NCI-H2081 (cell line): Measurements from ENCODE around the gene COL26A1.
"Not testable (repeated sequence)": the region's sequence is repeated elsewhere in the genome, so short reads cannot be mapped to it uniquely, and the experiment has no call there.

ENCODE experiments used
- DNase-seq, 2 experiments: peaks; one replicate each; lab custom pipeline; 2025; lab: John Stamatoyannopoulos, UW

COL26A1 gene

DNA sequence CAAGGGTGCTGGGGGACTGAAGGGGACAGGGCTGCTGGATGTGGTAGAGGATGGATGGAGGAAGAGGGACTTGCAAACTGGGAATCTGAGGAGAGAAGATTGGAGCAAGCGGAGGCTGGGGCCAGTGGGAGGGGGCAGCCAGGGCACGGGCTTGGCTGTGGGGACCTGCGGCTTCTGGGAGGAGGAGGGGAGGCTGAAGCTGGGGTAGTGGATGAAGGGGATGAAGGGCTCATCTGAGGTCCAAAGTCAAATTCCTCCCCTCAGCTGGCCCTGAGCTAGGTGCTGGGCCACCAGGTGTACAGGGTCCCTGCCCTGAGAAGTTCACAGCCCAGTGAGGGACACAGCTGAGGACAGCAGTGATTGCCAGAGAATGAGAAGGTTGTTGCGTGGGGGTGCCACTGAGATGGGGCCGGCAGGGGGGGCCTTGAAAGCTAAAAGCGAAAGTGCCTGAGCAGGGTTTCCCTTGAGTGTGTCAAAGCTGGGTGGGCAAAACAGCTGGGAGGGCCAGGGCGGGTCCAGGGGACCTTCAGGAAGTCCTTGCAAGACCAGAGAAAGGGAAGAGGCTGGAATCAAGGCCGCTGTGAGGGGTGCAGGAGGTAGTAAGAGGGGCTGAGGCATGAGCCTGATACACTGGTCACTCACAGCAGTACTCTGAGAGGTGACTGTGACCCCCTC is 191.2 kb downstream of the COL26A1 start:
- DNase-seq = no peak

DNA sequence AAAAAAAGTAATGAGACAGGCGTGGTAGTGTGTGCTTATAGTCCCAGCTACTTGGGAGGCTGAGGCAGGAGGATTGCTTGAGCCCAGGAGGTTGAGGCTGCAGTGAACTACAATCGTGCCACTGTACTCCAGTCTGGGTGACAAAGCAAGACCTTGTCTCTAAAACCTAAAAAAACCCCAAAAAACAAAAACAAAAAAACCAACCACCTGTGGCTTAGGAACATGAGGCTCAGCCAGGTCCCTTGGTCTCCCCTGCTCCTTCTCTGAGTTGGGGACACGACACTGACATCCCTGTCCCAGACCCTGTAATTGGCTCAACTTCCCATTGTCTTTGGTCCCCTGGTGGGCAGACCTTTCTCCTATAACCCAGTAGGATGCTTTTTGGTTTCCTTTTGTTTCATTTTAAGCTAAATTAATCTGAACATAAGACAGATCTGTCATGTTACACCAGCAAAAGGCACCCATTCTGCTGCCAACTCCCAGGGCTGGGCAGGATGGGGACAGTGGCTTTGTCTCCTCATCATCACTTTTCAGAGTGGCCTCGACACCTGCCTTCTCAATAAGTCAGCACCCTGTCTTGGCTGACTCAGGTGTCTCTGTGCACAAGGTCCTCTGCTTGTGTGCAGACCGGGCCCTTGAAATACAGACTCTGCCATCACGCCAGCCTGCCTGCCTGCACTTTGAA is 192.1 kb downstream of the COL26A1 start:
- no peak for DNase-seq

DNA sequence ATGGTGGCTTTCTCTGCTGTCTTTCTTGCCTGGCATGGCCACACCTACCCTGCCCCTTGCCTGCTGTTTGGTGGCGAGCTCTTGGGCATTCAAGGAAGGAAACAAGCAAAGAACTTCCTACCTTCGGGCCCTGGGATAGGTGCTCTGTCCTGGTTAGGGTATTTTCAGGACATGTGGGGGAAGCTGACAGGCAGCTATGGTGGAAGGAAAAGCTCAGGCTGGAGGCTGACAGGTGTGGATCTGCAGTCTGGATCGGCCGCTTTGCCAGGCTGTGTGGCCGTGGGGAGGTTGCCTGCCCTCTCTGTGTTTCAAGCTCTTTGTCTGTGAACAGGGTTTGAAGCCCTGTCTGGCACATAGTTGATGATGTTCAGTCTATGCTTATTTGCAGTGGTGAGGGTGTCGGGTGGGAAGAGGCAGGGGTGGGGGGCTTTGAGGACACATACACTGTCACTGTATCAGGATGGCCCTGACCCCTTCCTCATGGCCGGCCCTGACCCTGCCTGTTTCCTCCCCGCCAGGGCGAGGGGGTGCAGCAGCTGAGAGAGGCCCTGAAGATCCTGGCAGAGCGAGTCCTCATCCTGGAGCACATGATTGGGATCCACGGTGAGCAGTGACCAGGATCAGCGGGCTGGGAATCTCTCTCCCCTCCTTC is 192.7 kb downstream of the COL26A1 start:
- no peak for DNase-seq

DNA sequence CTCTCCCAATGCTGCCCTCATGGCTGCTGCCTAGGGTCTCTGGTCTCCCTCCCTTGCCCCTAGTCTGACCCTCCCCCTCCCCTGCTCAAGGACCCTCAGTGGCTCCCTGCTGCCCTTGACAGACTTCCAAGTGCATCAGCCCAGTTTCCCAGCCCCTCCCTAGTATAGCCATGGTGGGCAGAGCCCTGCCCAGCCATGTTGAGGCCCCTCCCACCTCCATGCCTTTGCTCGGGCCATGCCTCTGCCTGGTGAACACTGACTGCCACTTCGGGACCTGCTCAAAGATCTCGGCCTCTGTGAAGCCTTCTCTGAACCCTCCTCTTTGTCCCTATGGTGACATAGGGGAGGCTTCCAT is 193.2 kb downstream of the COL26A1 start:
- no peak for DNase-seq

DNA sequence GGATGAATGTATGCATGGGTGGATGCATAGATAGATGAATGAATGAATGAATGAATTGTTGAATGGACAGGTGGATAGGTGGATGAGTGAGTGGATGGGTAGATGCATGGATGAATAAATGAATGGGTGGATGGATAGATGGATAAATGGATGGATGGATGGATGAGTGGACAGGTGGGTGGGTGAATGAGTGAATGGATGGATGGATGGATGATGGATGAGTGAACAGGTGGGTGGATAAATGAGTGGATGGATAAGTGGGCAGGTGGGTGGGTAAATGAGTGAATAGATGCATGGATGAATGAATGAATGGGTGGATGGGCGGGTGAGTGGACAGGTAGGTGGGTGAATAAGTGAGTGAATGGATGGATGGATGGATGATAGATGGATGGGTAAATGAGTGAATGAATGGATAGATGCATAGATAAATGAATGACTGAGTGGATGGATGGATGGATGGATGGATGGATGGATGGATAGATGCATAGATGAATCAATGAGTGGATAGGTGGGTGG is 193.8 kb downstream of the COL26A1 start:
- DNase-seq = no peak

DNA sequence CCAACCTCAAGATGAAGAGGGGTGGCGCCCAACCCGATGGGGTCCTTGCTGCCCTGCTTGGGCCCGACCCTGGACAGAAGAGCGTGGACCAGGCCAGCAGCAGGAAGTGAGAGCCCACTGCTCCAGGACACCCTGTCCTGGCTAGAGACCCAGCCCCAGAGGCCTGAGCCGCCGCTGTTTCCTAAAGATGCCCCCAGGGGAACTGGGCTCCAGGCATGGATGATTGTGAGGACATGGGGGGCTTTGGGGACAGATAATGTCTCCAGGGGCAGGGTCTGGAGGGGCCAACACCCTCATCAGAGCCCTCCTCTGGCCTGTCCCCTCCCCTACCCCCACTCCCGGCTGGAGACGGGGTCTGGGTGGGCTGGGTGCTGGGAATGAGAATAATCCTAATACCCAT is 194.7 kb downstream of the COL26A1 start:
- DNase-seq = no peak

DNA sequence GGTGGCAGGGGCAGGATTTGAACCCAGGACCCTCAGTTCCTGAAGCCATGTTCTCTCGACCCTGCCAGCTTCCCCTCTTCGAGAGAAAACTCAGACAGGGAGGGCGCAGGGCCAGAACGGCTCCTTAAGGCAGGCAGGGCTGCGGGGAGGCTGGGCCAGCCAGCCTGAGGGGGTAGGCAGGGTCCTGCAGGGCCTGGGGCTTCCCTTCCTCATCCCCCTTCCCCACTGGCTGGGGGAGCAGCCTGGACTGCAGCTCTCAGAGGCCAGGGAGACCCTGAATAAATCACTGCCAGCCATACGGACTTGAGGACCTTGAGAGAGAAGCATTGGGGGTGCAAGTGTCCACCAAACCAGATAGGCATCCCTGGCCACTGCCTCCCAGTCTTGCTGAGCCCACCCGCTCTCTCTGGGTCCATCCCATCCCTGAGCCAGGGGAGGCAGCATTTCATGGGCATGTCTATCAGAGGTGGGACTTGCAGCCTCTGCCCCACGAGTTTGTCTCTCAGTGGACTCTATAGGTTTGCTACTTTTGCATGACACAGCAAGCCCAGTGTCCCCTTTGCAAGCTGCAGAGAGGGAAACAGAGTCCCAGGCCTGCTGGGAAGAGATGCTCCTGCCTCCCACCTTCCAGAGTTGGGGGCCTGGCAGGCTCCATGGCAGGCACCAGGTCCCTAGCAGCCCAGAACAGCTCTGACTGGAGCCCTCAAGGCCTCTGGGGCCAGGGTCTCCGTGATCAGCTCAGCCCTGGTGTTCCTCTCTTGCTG is 195.5 kb downstream of the COL26A1 start:
- no peak for DNase-seq

DNA sequence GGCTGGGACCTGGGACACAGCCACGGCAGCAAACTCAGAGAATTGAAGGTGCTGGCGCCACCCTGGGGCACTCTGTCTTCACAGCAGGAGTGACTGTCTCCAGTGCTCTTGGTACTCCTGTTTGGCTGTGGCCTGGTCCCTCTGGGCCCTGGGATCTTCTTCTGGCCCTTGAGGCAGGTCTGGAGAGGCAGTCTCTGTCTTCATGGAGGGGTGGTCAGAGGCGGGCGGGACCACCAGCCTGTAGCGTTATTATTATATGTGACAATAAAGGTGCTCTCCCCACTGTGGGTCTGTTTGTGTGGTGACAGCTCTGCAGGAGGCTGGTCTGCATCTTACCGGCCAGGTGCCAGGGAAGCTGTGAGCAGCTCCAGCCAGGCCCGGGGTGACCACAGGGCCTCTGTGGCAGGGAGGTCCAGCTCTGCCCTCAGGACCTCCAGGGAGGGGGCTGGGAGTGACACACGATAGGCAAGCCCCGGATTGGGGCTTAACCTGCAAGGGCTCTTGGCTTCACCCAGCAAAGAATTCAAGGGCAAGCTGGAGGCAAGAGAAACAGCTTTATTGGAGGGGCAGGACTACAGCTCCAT is 196.2 kb downstream of the COL26A1 start:
- no peak for DNase-seq

DNA sequence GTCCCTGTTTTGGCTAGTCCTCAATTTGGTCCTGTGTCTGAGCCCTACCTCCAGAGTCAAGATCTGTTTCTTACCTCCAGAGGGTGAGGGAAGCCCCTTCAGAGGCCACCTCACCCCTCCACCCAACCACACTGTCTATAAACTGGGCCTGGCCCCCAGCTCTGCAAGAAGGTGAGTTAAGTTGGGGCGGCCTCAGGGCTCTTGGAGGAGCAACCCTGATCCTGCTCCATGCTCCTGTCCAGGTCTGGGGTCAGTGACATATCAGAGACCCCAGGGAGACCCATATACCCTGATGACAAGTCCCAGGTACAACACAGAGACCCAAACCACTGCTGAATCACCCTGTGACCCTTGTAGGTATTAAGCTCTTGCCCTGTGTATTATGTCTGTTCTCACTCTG is 196.9 kb downstream of the COL26A1 start:
- DNase-seq = no peak

DNA sequence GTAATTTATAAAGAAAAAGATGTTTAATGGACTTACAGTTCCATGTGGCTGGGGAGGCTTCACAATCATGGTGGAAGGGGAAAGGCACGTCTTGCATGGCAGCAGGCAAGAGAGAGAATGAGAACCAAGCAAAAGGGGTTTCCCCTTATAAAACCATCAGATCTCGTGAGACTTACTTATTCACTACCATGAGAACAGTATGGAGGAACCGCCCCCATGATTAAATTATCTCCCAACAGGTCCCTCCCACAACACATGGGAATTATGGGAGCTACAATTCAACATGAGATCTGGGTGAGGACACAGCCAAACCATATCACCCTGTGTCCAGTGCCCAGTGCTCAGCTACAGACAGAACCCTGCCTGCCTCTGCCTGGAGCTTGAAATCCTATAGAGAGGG is 197.3 kb downstream of the COL26A1 start:
- DNase-seq = not testable (repeated sequence)

DNA sequence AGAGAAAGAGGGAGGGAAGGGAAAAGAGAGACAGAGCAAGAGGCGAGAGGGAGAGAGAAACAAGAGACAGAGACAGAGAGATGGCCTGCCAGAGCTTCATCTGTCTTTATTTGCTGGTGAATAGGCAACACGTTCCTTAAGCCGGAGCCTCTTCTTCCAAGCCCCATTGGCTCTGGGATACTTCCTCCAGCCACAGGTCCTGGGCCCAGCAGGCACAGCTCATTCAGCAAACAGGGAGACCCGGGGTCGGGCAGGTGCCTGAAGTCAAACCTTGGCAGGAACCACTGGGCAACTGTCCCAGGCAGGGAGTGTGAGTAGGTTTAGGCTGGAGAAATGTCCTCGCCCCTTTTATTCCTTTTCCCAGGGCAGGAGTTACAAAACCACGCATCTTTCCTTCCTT is 198.2 kb downstream of the COL26A1 start:
- no peak for DNase-seq

DNA sequence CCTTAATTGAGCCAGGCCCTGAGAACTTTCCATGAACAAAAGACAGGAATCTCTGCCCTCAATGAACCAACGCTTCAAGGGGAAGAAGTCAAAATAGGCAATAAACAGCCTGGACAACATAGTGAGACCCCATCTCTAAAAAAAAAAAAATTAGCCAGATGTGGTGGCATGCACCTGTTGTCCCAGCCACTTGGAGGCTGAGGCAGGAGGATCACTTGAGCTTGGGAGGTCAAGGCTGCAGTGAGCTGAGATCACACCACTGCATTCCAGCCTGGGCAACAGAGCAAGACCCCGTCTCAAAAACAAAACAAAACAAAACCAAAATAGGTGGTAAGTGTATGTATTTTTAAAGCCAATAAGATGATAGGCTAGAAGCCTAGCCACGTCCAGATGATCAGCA is 198.6 kb downstream of the COL26A1 start:
- DNase-seq = not testable (repeated sequence)

DNA sequence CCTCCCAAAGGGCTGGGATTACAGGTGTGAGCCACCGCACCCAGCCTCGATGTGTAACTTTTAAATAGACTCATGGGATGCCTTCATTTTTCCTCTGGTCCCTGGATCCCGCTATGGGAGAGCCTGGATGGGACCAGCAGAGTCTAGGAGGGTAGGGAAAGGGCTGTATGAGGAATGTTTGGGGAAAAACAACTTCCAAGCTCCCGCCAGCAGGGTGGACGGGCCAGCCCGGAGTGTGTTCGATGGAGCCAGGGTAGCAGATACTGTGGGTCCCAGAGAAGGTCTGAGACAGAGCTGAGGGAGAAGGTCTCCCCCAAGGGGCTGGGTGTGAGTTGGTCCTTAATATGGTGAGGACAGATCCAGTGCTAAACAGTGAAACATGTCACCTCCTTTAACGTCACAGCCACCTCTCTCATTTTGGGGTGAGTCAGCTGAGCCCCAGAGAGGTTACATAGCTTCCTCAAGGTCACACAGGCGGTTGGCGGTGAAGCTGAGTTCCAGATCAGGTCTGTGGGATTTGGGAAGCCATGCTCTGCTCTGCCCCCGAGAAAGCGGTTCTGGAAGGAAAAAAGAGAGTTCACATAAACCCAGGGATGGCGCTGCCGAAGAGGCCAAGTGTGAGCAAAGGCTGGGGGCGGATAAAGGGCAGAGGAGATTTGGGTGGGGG is 200.0 kb downstream of the COL26A1 start:
- DNase-seq = no peak

DNA sequence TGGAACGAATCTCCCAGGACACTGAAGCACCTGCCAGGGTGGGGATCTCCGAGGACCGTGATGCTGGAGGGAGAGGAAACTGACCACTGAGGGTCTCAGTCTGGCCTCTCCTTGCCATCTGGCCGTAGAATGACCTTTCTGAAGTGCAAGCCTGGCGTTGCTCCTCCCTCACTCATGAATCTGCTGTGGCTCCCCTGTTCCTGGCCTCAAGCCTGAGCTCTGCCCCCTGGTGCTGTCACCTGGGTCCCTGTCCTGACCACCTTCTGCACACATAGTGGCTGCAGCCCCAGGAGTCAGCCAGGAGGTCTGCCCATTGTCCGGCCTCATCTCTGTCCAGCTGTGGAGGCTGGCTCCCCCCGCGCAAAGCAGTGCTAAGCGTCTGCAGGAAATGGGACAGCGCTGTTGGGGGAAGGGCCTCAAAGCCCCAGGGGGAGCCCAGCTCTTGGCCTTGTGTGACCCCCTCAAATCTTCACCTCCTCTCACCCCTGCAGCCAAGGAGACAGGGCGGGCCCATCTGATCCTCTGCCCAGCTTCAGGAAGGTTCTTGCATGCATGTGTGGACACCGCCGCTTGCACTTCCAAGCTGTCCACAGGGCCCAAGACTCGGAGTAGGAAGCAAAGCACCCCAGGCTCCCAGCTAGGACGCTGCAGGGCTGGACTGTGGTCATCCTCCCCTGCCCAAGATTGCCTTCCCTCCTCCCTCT is 200.7 kb downstream of the COL26A1 start:
- no peak for DNase-seq

DNA sequence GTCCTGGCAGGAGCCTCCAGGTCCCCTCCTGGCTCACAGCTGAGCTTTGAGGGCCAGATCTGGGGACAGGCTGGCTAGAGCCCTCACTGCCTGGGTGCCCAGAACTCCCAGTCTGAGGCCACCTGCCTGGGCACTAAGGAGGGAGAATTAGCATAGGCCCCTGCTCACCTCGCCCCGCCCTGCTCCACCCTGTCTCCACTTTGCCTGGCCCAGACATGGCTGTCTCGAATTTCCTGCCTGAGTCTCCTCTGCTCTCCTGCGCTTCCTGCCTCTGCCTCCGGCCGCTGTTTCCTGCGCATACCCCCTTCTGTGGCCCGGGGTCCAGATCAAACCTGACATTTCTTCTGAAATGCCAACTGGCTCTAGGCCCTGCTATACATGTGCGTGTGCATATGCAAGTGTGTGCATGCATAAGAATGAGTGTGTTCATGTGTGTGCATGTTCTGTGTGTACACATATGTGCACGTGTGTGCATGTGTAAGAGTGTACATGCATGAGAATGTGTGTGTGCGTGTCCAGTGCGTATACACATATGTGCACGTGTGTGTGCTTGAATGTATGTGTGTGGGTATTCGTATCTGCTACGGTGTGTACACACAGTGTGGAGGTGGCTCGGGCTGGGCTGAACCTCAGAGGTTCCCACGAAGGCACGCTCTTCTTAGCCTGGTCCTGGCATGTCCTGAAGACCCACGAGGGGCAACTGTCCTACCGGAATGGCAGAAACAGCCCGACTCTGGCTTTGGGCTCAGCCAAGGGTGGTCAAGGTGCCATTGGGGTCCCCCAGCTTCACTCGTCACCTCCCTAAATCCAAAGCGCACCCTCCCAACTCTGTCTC is 201.5 kb downstream of the COL26A1 start:
- DNase-seq = no peak

DNA sequence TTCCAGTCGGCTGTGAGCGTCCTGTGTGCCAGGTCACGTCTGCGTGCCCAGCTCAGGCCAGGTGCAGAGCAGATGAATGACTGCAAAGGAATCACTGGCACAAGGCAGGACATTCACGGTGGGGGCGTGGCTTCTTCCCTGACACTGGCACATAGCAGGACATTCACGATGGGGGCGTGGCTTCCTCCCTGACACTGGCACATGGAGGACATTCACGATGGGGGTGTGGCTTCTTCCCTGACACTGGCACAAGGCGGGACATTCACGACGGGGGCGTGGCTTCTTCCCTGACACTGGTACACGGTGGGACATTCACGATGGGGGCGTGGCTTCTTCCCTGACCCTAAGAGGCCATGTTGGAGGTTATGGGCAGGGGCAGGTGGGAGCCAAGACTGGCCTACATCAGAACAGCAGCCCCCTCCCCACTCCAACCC is 202.1 kb downstream of the COL26A1 start:
- DNase-seq = no peak

DNA sequence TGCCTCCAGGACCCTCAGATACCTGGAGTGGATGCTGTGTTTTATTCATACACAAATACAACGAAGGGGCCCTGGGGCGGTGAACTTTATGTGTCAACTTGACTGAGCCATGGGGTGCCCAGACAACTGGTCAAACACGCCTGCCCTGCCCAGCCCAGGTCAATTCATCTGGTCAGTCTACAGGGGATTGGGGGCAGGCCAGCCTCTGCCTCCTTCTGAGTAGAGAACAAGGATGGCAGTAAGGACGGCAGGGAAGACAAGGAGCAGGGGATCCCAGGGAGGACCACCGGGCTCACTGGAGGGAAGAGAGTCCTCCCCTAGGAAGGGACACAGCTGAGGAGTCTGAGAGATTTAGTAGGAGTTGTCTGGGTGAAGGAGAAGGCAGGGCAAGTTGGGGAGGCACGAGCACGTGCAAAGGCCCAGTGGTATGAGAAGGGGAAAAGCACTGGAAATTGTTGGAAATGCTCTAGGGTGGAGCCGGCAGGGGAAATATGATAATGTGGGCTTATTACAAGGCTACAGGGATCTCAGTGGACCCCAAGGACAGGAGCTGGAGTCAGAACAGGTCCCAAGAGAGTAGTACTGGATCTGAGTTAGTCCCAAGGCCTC is 203.0 kb downstream of the COL26A1 start:
- DNase-seq = no peak

DNA sequence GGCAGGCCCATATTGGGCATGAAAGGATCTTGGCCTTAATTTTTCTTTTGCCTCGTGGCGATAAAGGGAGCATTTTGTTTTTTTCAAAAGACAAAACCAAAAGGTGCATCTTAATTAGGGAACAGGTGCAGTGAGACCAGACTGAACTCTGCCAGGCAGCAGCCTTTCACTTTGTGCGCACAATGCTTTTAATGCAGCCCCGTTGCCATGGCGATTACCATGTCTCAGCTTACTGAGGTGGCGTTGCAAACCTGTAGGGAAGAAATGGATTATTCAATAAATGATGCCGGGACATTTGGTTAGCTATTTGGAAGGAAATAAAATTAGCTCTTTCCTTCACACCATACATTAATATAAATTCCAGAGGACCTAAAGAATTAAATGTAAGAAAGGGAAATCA is 204.6 kb downstream of the COL26A1 start:
- peak; percentile 50 to 71 for DNase-seq

DNA sequence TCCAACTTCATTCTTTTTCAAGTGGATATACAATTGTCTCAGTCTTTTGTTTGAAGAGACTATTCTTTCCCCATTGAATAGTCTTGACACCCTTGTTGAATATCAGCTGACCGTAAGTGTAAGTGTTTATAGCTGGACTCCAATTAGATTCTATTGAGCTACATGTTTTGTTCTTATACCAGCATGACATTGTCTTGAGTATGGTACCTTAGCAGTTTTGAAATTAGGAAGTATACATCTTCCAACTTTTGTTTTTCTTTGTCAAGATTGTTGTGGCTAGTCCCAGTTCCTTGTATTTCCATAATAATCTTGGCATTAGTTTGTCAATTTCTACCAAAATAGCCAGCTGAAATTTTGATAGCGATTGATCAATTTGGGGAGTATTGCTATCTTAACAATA is 209.5 kb downstream of the COL26A1 start:
- DNase-seq = no peak

DNA sequence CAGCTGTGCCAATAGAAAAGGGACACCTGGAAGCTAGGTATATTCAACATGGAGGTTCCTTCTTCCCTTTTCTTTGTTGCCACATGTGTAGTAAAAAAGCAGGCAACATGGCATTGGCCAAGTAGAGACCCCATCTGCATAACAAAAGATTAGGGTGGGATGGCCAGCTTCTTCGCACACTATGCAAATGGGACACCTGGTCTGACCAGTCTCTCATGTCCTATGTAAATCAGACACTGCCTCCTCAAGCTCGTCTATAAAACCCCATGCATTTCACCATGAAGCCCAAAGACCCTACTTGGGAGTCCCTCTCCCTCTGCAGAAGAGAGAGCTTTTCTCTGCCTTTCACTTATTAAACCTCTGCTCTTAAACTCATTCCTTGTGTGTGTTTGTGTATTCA is 212.5 kb downstream of the COL26A1 start:
- peak; percentile 17 to 50 for DNase-seq
